Mesenteric fat pad (tissue), 1 donor: ENCODE results near the gene ARHGEF3. TPM values are rescaled to one million over a fixed set of nuclear protein-coding genes. Genes with fewer than 3 reads are reported as not detected.
"Not testable (repeated sequence)": the region's sequence is repeated elsewhere in the genome, so short reads cannot be mapped to it uniquely, and the experiment has no call there.

ENCODE experiments used
- DNase-seq: peaks from one replicate; pipeline ENCODE4 v3.0.0-alpha.2; 2020; ENCODE audit warnings: low spot score
- total RNA-seq: library from RNA; stranded (reverse); fragmentation: NEBNext Ultra II Directional; extraction: Animal tissue kit (Norgen Biotek cat#: 25700); gene quantifications from one replicate; pipeline ENCODE4 v1.2.1, GENCODE V29; 2021
- donor health status: DM: yes; HTN: yes; CAD: no.

Gene ARHGEF3
- total RNA-seq, 1 donor from 2014 or later: 17.0 TPM

DNA sequence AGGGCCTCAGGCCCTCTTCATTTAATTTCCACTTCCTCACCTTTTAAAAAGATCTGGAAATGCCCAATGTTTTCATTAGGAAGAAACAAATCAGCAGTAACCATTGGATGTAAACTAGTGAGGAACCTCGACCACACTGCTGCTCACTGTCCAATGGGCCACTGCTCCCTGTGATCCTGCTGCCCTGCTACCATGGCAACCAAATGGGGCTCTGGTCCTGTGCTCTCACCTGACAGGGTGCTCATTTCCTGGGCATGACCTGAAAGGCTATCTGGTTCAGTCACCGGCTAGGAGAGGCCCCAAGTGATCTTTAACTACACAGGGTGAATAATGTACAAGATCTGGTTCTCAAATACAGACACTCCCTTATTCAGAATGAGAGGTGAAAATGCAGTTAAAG is 54.6 kb downstream of the ARHGEF3 start:
- no peak for DNase-seq

GRCh38 chr3:56744016-56744415 is 57.7 kb downstream of the ARHGEF3 start:
- no peak for DNase-seq

DNA sequence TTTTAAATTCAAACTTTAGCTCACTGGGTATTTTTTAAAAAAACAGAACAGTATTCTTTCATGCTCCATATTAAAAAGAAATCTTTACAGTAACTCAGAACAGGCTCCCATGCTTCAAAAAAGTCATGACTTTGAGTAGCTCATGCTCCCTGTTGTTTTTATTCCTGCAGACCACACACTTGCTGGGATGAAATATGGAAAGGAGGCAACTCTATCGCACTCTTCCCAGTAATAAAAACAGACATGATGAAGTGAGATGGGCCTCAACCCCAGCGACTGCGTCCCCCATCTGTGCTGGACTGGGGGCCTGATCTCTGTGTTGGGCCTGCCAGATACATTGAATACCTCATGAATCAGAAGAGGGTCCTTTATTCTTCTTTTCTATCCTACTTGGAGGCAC is 58.9 kb downstream of the ARHGEF3 start:
- no peak for DNase-seq

- no peak for DNase-seq
Observed at GRCh38 chr3:56739036-56739435, 62.7 kb downstream of the ARHGEF3 start.

- DNase-seq: no peak
Observed at GRCh38 chr3:56737006-56737405, 64.7 kb downstream of the ARHGEF3 start.

DNA sequence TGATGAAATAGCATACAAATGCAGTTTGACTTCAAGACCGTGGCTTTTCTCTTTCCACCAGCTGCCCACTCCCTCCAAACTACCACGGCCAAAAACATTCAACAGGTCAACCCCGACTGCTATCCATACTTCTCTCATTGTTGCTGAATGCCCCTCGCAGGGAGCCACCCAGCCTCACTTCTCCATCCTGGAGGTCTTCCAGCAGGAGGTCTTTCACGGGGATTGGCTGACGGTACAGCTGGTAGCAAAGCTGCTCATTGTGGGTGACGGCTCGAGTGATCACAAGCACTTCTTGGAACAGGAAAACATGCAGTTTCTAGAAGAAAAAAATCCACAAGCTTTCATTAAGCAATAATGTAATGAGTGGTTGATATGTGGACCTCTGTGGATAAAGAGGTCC is 69.6 kb downstream of the ARHGEF3 start:
- DNase-seq: no peak

GRCh38 chr3:56725175-56725574 is 76.6 kb downstream of the ARHGEF3 start:
- no peak for DNase-seq

DNA sequence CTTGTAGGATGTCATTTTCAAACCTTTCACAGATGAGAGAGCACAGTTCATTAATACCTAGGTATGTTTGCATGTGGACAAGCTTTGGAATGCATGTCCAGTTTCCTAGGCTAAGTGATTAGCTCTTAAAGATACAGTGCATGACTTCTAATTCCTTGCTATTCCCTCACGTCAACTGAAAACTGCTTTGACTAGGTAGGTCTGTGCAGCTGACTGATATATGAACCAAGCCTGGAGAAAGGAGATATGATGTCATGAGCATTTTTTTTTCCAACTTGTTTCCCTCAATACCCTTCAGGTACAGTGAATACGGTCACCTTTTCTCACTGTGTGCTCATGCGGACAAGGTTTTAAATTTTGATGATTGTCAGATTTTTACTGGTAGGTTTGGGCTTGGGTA is 77.1 kb downstream of the ARHGEF3 start:
- no peak for DNase-seq

DNA sequence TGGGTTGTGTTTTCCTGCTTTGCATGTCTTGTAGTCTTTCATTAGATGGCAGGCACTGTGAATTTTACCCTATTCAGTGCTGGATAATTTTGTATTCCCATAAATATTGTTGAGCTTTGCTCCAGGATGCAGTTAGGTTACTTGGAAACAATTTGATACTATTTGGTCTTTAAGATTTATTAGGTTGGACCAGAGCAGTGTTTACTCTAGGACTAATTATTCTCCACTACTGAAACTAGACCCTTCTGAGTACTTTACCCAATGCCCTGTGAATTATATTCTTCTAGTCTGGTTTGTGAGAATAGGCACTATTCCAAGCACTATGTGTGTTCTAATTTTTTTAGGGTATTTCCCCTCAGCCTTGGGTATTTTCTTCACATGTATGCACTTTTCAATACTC is 80.9 kb downstream of the ARHGEF3 start:
- DNase-seq: no peak

DNA sequence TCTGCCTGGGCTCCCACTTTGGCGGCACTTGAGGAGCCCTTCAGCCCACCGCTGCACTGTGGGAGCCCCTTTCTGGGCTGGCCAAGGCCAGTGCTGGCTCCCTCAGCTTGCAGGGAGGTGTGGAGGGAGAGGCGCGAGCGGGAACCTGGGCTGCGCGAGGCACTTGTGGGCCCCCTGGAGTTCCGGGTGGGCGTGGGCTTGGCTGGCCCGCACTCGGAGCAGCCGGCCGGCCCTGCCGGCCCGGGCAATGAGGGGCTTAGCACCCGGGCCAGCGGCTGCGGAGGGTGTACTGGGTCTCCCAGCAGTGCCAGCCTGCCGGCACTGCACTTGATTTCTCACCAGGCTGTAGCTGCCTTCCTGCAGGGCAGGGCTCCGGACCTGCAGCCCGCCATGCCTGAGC is 82.9 kb downstream of the ARHGEF3 start:
- DNase-seq: not testable (repeated sequence)

DNA sequence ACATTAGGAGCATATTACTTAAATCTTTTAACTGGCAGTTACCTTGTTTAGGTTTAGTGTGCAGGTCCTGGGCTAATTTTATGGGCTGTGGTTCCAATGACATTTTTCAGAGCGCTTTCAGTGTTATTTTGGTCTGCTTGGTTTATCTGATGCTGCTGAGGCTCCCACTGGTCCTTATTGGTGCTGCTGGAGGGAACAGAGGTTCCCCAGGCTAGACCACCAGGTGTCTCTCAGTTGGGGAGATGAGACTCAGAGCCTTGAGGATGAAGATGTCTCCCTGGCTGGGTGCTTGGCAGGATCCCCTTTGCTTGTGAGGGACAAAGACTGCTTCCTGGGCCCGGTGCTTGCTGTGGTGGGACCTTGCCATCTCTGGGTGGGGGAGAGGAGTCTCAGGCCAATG is 90.4 kb downstream of the ARHGEF3 start:
- DNase-seq: no peak

DNA sequence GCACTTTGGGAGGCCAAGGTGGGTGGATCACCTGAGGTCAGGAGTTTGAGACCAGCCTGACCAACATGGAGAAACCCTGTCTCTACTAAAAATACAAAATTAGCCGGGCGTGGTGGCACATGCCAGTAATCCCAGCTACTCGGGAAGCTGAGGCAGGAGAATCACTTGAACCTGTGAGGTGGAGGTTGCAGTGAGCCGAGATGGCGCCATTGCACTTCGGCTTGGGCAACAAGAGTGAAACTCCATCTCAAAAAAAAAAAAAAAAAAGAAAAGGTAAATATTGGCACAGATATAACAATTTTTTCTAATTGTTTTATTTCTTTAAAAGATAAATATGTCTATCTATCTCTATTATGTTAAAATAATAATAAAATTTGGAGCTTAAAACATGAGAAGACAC is 94.3 kb downstream of the ARHGEF3 start:
- DNase-seq: not testable (repeated sequence)

DNA sequence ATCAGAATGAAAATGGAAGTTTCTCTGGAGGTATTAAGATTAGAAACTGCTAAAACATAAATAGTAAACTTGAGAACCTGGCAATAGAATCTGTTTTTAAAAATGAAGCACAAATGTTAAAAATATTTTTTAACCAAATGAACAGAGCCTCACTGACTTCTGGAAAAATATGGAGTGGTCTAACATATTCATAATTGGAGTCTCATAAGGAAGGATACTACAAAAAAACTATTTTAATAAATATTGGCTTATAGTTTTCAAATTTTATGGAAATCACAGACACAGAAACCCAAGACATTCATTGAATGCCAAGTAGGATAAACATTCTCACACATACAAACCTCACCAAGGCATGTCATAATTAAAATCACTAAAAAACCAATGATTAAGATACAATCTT is 95.1 kb downstream of the ARHGEF3 start:
- DNase-seq: no peak

- DNase-seq: no peak
Observed at GRCh38 chr3:56704706-56705105, 97.0 kb downstream of the ARHGEF3 start.

DNA sequence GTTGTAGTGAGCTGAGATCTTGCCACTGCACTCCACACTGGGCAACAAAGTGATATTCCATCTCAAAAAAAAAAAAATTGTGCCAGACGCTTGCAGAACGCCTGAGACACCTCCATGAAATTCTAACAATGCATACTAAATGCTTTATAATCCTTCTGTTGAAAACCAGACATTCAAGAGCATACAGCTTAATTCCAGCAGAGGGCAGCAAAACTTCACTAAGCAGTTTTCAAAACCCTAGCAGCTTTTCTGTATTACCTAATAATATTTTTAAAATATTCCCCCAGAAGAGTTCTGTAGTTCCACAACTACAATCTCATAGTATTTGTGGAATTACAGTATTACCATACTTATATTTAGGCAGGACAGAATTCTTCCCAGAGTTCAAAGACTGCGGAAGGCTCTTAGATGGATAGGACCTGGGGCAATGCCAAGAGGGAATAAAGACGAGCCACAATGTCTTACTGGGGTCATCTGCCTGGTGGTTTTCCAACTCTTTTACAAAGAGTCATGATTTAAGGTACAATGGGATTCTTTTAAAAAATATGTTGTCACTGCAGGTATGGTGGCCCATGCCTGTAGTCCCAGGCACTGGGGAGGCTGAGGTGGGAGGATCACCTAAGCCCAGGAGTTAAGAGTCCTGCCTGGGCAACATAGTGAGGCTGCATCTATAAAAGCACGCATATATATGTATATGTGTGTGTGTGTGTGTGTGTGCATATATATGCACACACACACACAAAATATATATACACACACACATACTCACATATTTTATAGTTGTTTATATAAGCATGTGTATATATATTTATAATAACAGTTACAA is 99.0 kb downstream of the ARHGEF3 start:
- DNase-seq: no peak

DNA sequence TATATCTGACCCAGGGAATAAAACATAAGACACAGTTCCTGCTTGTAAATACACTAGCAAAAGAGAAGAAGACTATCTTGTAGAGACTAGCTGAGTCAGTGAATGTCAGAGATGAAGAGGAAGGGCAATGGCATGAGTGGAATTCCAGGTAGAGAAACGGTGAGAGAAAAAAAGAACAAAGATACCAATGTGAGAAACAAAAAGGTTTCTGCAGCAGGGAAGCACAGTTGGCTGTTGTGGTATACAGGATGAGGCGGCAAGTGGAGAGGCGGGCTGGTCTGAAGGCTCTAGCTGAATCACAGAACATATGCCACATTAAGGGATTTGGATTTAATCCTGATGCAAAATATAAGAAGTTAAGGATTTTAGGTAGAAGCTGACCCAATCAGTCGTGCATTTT is 101.6 kb downstream of the ARHGEF3 start:
- no peak for DNase-seq

DNA sequence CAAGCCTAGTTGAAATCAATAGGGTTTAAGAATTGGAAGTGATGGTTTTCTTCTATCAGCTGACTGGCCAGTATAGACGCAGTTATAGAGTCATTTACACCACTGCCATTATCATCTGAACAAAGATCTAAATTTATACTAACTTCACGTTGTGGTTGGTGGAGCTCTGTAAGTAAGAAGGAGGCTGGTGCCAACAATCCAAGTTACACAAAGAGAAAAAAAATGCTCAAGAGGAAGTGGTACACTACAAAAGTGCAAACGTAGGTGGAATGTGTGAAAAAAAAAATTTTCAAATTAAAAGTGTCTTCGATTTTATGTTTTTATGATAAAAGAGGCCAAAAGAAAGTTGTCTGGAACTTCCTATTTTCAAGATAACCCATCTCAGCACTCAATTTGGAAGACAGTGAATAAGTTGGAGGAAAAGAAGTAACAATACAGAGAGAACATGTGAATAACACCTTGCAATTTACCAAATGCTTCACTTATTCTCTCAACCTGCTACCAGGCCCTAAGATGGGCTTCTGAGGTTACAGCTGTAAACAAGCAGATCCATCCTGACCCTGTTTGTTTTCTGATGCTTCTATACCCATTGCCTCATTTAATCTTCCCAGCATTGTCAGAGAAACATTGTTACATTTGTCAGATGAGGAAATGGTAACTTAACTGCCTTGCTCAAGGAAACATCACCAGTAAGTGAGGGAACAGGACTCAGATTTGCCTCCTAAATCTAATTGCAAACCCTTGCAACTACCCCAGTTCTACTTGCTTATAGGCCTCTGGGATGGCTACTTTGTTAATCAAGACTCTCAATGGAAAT is 106.7 kb downstream of the ARHGEF3 start:
- no peak for DNase-seq

DNA sequence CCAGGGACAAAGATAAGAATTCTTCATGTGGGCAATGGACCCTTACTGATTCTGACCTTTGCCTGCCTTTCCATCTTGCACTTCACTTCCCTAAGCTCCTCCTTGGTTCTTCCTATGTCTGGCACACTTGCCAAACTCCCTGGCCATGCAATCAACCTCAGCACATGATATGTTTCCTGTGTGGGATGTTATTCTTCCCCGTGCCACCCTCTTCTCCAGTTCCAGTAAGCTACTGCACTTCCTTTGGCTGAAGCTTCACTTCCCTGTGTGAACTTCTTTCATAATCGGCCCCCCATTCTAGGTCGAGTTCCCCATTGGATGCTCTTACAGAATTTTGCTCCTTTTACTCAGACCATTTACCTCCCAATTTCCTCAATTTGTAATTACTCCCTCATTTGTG is 108.0 kb downstream of the ARHGEF3 start:
- DNase-seq: no peak

GRCh38 chr3:56692520-56693433 is 109.0 kb downstream of the ARHGEF3 start:
- not testable (repeated sequence) for DNase-seq

GRCh38 chr3:56692001-56692365 is 109.8 kb downstream of the ARHGEF3 start:
- DNase-seq: not testable (repeated sequence)

DNA sequence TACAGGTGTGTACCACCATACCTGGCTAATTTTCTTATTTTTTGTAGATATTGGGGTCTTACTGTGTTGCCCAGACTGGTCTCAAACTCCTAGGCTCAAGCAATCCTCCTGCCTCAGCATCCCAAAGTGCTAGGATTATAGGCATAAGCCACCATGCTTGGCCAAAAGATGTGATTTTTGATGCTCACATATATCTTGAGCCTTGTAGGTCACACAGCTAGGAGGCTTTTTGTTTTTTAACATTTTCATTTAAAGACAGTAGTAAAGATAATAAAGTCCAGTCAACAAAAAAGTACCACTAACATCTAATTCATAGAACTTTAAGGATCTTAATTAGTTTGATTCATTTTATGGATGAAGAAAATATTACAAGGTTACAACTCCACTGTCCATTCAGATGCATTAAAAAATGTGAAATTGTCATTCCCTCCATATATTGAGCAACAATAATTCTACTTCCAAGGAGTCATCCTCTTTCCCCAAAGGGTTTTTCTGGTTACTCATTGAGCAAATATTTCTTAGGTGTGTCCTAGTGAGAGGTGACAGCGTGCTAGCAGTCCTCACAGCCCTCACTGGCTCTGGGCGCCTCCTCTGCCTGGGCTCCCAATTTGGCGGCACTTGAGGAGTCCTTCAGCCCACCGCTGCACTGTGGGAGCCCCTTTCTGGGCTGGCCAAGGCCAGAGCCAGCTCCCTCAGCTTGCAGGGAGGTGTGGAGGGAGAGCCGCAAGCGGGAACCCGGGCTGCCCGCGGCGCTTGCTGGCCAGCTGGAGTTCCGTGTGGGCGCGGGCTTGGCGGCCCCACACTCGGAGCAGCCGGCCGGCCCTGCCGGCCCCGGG is 110.4 kb downstream of the ARHGEF3 start:
- no peak for DNase-seq
